Activated T-helper 17 cell treated with anti-CD3 and anti-CD28 coated beads, Interleukin-2, amount 50 U/mL, for 72 hours (primary cell): ENCODE data around the gene CASP9. TPM values are rescaled to one million over a fixed set of nuclear protein-coding genes. Genes with fewer than 3 reads are reported as not detected.
"Not testable (repeated sequence)": the region's sequence is repeated elsewhere in the genome, so short reads cannot be mapped to it uniquely, and the experiment has no call there.

Source experiments
- ATAC-seq: fragments of 150-1000 bp; cut with Tn5 transposase; replicated peaks from 2 replicates; pipeline ENCODE4 v1.10.0; 2021; ENCODE audit warnings: mild to moderate bottlenecking, moderate library complexity
- H3K27ac Mint-ChIP-seq: one replicate; pipeline ENCODE4 v1.8.0; 2022; ENCODE audit warnings: mixed read lengths
- H3K27me3 Mint-ChIP-seq: one replicate; pipeline ENCODE4 v1.8.0; 2022; ENCODE audit warnings: mixed read lengths
- H3K36me3 Mint-ChIP-seq: one replicate; pipeline ENCODE4 v1.8.0; 2022; ENCODE audit warnings: low read depth, mild to moderate bottlenecking, mixed read lengths
- H3K4me1 Mint-ChIP-seq: one replicate; pipeline ENCODE4 v1.8.0; 2022; ENCODE audit warnings: mixed read lengths
- H3K4me3 Mint-ChIP-seq: one replicate; pipeline ENCODE4 v1.8.0; 2022; ENCODE audit warnings: mild to moderate bottlenecking, mixed read lengths
- H3K9me3 Mint-ChIP-seq: one replicate; pipeline ENCODE4 v1.8.0; 2022; ENCODE audit warnings: mixed read lengths
- total RNA-seq, 2 donors: library from RNA; stranded (reverse); gene quantifications; one replicate each; pipeline ENCODE4 v1.2.3, GENCODE V29; 2022

The CASP9 gene
- total RNA-seq, 2 donors from 2014 or later = 17.1 to 17.9 TPM

DNA sequence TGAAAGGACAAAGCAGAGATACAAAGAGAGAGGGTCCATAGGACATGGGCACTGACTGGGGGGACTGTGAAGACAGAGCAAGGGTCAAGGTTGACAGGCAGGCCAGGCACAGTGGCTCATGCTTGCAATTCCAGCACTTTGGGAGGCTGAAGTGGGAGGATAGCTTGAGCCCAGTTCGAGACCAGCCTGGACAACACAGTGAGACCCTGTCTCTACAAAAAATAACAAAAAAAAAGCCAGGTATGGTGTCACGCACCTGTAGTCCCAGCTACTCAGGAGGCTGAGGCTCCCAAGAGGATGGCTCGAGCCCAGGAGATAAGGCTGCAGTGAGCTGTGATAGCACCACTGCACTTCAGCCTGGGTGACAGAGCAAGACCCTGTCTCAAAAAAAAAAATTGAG lies 4.4 kb downstream of the CASP9 start:
- Mint-ChIP-seq H3K27ac (no peak overlapping the region), H3K9me3 (no peaks in the 10 kb centered on the region), H3K4me3 (no peak overlapping the region), H3K36me3 (peaks cover 26% of the 10 kb centered on the region), H3K4me1 (peaks cover 28% of the 10 kb centered on the region), H3K27me3 (no peaks in the 10 kb centered on the region)
- ATAC-seq = no peak

DNA sequence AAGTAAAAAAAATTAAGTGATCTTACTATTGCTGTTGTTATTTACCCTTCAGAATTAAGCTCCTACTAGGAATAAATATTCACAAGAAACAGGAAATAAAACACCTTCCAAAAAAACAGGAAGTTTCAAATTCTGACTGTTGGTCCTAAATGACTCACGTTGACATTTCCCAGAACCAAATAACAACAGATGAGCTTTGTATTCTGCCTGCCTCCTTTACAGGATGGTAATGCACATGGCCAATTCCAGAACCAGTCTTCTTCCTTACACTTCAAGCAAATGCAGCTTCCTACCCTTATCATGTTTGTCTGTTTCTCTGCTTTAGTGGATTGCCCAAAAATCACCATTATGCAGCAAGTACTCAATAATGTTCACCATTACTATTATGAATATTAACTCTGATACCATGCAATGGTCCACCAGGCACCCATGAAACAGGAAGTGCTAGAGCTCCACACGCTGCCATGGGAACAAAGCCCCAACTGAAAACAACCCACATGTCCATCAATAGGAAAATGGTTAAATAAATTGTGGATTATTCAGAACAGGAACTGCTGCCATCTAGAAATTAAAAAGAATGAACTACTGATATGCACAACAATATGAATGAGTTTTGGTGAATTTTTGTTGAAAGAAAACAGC lies 8.9 kb downstream of the CASP9 start:
- H3K27me3 Mint-ChIP-seq = no peaks in the 10 kb centered on the region
- peaks cover 25% of the 10 kb centered on the region for H3K4me1 Mint-ChIP-seq
- peak overlapping the region; percentile 63 for H3K4me3 Mint-ChIP-seq
- peaks cover 41% of the 10 kb centered on the region for H3K36me3 Mint-ChIP-seq
- H3K9me3 Mint-ChIP-seq = no peaks in the 10 kb centered on the region
- peak overlapping the region; percentile 85 for H3K27ac Mint-ChIP-seq
- peak; percentile 64 for ATAC-seq

- H3K27me3 Mint-ChIP-seq, H3K9me3 Mint-ChIP-seq, H3K4me3 Mint-ChIP-seq, ATAC-seq: not testable (repeated sequence)
- Mint-ChIP-seq H3K4me1 (peaks cover 24% of the 10 kb centered on the region), H3K36me3 (peaks cover 41% of the 10 kb centered on the region), H3K27ac (peak overlapping the region; percentile 67)
Measured at GRCh38 chr1:15514557-15514956, 9.5 kb downstream of the CASP9 start.

- no peak overlapping the region for H3K4me3 Mint-ChIP-seq
- H3K36me3 Mint-ChIP-seq = peaks cover 41% of the 10 kb centered on the region
- H3K27me3 Mint-ChIP-seq = no peaks in the 10 kb centered on the region
- peak overlapping the region; percentile 67 for H3K27ac Mint-ChIP-seq
- H3K9me3 Mint-ChIP-seq = no peaks in the 10 kb centered on the region
- peaks cover 20% of the 10 kb centered on the region for H3K4me1 Mint-ChIP-seq
- ATAC-seq = no peak
Measured at GRCh38 chr1:15513919-15514318, 10.1 kb downstream of the CASP9 start.

GRCh38 chr1:15513192-15513591 lies 10.8 kb downstream of the CASP9 start:
- ATAC-seq = no peak
- Mint-ChIP-seq H3K27me3 (no peaks in the 10 kb centered on the region), H3K4me1 (peaks cover 20% of the 10 kb centered on the region), H3K27ac (peak overlapping the region; percentile 67), H3K9me3 (no peaks in the 10 kb centered on the region), H3K36me3 (peaks cover 40% of the 10 kb centered on the region), H3K4me3 (no peak overlapping the region)

- Mint-ChIP-seq H3K36me3 (peaks cover 23% of the 10 kb centered on the region), H3K4me3 (no peak overlapping the region), H3K27ac (peak overlapping the region; percentile 55), H3K9me3 (no peaks in the 10 kb centered on the region), H3K27me3 (no peaks in the 10 kb centered on the region), H3K4me1 (peaks cover 15% of the 10 kb centered on the region)
- no peak for ATAC-seq
Measured at GRCh38 chr1:15510611-15511405, 13.2 kb downstream of the CASP9 start.

DNA sequence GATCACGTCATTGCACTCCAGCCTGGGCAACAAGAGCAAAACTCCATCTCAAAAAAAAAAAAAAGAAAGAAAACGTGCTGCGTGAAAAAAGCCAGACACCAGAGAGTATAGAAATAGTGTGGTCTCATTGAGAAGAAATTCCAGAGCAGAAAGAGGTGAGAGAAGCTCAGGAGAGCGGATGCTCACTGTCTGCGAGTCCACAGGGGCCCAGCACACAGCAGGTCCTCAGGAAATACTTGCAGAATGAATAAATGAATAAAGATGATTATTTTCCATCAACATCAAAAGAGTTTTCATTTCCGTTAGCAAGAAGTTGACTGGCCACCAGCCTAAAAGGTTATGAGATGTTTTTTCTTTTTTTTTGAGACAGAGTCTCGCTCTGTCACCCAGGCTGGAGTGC lies 14.4 kb downstream of the CASP9 start:
- H3K9me3 Mint-ChIP-seq = no peaks in the 10 kb centered on the region
- ATAC-seq = no peak
- no peak overlapping the region for H3K27ac Mint-ChIP-seq
- H3K27me3 Mint-ChIP-seq = no peaks in the 10 kb centered on the region
- H3K4me1 Mint-ChIP-seq = peaks cover 9% of the 10 kb centered on the region
- H3K4me3 Mint-ChIP-seq = no peak overlapping the region
- peaks cover 15% of the 10 kb centered on the region for H3K36me3 Mint-ChIP-seq

DNA sequence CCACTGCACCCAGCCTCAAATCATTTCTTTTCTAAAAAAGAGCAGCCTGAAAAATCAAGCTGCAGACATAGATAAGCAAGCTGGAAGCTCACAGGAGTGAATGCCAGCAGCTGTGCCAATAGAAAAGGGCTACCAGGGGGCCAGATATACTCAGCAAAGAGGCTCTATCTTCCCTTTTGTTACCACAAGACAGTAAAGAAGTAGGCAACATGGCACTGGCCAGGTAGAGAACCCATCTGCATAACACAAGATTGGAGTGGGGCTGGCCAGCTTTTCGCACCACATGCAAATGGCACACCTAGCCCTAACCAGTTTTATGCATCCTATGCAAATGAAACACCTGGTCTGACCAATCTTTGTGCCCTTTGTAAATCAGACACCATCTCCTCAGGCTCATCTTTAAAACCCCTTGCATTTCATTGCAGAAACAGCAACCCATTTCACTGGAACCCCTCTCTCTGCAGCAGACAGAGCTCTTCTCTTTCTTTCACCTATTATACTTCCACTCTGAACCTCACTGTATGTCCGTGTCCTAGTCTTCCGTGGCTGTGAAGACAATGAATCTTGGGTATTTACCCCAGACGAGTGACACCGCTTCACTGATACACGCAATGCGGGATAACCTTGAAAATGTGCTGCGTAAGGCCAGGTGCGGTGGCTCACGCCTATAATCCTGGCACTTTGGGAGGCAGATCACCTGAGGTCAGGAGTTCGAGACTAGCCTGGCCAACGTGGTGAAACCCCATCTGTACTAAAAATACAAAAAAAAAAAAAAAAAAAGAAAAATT lies 15.1 kb downstream of the CASP9 start:
- no peak for ATAC-seq

DNA sequence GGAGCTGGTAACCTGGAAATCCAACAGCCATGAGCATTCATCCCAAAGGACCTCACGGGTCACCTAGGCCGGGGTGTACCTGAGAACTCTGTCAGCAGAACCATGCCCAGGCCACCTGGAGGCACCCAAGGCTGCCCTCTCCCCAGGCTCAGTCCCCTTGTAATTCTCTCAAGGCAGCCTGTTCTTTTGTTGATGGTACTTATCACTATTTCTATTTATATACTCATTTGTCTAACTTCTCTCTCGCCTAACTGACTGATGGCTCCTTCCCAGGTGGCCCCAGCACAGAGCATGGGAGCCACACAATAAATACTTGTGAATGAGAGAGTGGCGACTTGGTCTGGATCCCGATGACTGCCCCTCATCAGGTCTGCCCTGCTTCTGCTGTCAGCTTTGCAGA lies 16.7 kb downstream of the CASP9 start:
- no peak overlapping the region for H3K27ac Mint-ChIP-seq
- H3K36me3 Mint-ChIP-seq = peaks cover 8% of the 10 kb centered on the region
- no peaks in the 10 kb centered on the region for H3K4me1 Mint-ChIP-seq
- no peak for ATAC-seq
- H3K4me3 Mint-ChIP-seq = no peak overlapping the region
- no peaks in the 10 kb centered on the region for H3K9me3 Mint-ChIP-seq
- no peaks in the 10 kb centered on the region for H3K27me3 Mint-ChIP-seq

More for the DNA sequence above, 15.1 kb downstream of the CASP9 start:
- Mint-ChIP-seq H3K9me3 (no peaks in the 10 kb centered on the region), H3K27ac (no peak overlapping the region), H3K4me1 (peaks cover 3% of the 10 kb centered on the region), H3K27me3 (no peaks in the 10 kb centered on the region), H3K36me3 (peaks cover 9% of the 10 kb centered on the region), H3K4me3 (no peak overlapping the region)

GRCh38 chr1:15506831-15507230 lies 17.2 kb downstream of the CASP9 start:
- Mint-ChIP-seq H3K9me3 (no peaks in the 10 kb centered on the region), H3K4me3 (no peak overlapping the region), H3K27me3 (no peaks in the 10 kb centered on the region), H3K4me1 (no peaks in the 10 kb centered on the region), H3K36me3 (peaks cover 8% of the 10 kb centered on the region), H3K27ac (no peak overlapping the region)
- no peak for ATAC-seq

DNA sequence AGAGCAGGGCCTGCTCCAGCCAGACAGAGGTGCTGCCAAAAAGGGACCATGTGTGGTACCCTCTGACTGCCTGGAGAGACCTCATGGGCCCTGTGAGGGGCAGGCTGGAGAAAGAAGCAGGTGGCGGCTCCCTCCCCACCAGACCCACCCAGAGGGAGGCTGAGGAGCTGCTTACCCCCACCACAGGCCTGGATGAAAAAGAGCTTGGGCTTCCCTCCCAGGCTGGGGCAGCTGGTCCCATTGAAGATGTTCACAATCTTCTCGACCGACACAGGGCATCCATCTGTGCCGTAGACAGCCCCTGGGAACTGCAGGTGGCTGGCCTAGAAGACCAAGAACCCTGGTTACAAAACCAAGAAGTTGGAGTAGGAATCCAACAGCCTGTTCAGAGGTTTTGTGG lies 19.6 kb downstream of the CASP9 start:
- H3K27ac Mint-ChIP-seq = no peak overlapping the region
- H3K36me3 Mint-ChIP-seq = peaks cover 5% of the 10 kb centered on the region
- no peaks in the 10 kb centered on the region for H3K4me1 Mint-ChIP-seq
- no peaks in the 10 kb centered on the region for H3K9me3 Mint-ChIP-seq
- H3K27me3 Mint-ChIP-seq = no peaks in the 10 kb centered on the region
- ATAC-seq = no peak
- no peak overlapping the region for H3K4me3 Mint-ChIP-seq

DNA sequence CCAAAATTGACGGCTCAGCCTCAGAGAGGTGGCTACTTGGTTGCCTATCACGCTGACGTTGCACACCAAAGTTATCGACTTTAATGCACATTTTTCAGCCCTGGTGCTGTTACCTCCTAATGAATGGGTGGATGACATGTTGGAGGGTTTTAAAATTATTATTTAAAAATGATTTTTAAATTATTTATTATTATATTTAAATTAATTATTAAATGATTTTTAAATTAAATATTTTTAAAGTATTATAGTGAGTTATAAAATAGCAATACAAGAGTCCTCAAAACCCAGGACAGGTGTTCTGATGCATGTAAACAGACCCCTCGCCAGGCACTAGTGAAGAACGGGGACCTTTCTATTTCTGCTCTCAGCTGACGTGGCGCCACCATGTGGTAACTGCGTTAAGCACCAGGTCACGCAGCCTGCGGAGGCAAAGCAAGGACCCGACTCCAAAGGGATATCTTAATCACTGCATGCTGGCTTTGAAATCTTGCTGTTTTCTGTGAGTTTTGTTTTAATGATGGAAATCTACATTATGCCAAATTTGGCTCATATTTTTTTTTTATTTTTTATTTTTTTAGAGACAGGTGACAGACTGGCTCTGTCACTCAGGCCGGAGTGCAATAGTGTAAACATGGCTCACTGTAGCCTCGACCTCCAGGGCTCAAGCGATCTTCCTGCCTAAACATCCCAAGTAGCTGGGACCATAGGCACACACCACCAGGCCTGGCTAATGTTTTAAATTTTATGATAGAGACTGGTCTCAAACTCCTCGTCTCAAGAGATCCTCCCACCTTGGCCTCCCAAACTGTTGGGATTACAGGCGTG lies 22.6 kb downstream of the CASP9 start:
- H3K4me3 Mint-ChIP-seq = no peak overlapping the region
- peaks cover 12% of the 10 kb centered on the region for H3K36me3 Mint-ChIP-seq
- no peaks in the 10 kb centered on the region for H3K9me3 Mint-ChIP-seq
- no peak overlapping the region for H3K27ac Mint-ChIP-seq
- no peaks in the 10 kb centered on the region for H3K27me3 Mint-ChIP-seq
- no peaks in the 10 kb centered on the region for H3K4me1 Mint-ChIP-seq
- ATAC-seq = peak; percentile 67

DNA sequence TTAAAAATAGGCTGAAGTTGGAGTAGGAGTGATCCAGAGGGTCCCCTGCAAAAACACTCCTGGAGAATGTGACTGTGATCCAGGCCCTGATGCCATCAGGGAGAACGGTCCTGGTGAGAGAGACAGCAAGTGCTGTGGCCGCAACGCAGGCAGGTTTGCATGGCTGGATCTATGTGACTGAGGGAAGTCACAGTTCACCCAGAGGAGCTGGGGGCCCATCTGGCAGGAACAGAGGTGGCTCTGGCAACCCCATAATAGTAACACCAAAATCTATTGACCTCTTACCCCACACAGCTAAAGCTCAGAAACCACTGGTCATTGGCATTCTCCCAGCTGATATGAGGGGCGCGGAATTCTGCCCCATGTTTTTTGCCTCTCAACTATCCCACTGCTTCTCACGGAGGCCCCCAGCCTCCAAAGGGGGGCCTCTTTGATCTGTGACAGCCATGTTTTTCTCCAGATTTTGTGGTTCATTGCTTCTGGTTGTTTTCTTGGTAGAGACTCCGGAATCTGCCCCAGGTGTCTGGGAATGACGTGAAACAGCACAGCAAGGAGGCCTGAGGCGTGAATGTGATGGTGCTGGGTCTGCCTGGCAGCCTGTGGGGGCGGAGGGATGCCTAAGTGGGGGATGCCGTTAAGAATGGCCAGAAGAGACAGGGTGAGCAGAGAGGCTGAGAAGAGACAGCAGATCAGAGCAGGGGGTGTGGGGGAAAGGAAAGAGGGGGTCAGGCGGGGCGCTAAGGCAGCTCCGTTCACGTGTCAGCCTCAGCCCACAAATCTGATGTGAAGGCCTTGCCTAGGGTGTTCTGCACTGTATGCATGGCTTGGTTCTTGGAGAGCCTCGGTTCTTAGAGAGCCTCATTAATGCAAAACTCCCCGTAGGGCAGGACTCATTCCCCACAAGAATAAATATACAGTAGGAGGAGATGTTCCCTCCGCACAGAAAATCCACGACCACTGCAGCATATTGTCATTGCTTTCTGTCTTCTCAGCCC lies 23.5 kb downstream of the CASP9 start:
- Mint-ChIP-seq H3K27me3 (no peaks in the 10 kb centered on the region), H3K27ac (no peak overlapping the region), H3K4me1 (no peaks in the 10 kb centered on the region), H3K36me3 (peaks cover 22% of the 10 kb centered on the region), H3K9me3 (no peaks in the 10 kb centered on the region), H3K4me3 (no peak overlapping the region)
- ATAC-seq = no peak
